Neural progenitor cell (in vitro differentiated cells): ENCODE results near the gene SLC15A1.

Experiments
- CTCF ChIP-seq: fragments of 200-600 bp; sonication (generic); IDR thresholded peaks from 2 replicates; pipeline ENCODE4 v1.5.1; 2017; ENCODE audit warnings: antibody characterized with exemption, mild to moderate bottlenecking
- EZH2 ChIP-seq: fragments of 200-600 bp; sonication (generic); IDR thresholded peaks from 2 replicates; pipeline ENCODE4 v1.6.1; 2017; ENCODE audit warnings: antibody characterized with exemption, mild to moderate bottlenecking, moderate library complexity

GRCh38 chr13:98801626-98802418 lies 49.4 kb upstream of the SLC15A1 start:
- no peak for TF ChIP-seq CTCF
- TF ChIP-seq EZH2, result no peak
